Stimulated activated CD8-positive, alpha-beta memory T cell treated with anti-CD3 and anti-CD28 coated beads, Interleukin-4, amount 100 ng/mL, for 48 hours (primary cell): ENCODE results near the gene ERG.

Experiments
- DNase-seq: peaks from one replicate; pipeline ENCODE4 v3.0.0-alpha.2; 2020

The ERG gene

DNA sequence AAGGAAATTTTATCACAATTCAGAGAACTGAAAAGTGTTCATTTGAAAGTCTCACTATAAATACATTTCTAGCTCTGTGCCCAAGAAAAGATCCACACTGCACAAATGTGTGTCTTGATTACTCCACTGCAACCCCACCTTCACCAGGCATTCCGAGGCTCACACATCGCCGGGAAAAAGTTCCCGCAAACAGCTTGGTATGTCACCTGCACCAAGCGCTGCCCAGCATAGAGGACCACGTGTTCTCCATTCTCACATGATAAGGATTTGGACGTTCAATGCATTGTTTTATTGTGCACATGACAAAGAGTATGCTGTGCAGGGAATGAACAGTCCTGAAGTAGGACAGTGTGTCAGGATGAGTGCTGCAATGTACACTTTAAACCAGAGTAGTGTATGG, 70.1 kb downstream of the ERG start:
- no peak for DNase-seq

GRCh38 chr21:38424305-38425019, 73.8 kb downstream of the ERG start:
- DNase-seq: no peak

GRCh38 chr21:38422082-38422481, 76.2 kb downstream of the ERG start:
- no peak for DNase-seq

DNA sequence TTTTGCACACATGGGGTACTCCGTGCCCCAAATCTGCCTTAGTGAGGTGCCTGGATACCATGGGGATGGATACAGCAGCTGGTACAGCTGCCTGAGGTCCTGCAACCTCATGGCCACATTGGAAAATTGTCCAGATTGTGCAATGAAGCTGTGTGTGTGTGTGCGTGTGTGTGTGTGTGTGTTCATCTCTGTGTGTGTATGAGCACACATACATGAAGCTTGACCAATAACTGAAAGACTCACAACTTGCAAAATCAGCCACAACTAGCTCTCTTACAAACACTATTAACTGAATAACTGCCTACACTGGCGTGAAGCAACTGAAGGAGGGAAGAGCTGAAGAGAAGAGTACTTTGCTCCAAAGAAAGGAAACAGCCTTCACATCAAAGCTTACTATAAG, 78.1 kb downstream of the ERG start:
- DNase-seq: no peak

DNA sequence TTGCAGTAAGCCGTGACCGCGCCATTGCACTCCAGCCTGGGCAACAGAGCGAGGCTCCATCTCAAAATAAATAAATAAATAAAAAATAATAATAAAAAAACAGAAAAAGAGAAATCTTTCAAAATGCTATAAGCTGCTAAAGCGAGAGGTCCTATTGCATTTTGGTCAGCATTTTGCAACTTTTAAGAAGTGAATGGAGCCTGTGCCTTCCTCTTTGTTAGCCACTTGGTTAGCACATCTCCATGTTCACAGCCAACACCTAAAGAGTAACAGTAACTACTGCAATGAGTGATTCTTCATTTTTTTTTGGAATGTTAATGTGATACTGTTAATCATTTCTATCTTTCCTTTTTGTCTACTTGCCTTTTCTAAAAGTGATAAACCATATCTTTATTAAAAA, 80.6 kb downstream of the ERG start:
- DNase-seq: no peak

- no peak for DNase-seq
Observed at GRCh38 chr21:38416791-38417190, 81.5 kb downstream of the ERG start.

- no peak for DNase-seq
Observed at GRCh38 chr21:38413958-38414548, 84.2 kb downstream of the ERG start.

- no peak for DNase-seq
Observed at GRCh38 chr21:38410466-38410865, 87.8 kb downstream of the ERG start.

DNA sequence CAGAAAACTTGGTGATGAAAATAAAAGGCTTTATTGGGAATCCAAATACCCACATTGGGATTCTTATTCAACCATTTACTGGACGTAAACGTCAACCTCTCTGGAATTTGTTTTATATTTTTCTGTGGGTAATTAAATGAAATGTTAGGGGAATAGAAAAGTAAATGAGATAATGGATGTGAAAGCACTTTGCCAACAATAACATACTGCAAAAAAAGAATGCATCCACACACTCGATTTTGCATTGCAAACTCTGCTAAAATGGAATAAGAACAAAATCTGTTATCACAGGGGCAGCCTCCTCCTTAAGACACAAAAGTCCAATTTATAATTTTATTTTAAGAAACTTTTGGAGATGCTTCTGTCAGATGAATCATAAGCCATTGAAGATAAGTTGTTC, 88.4 kb downstream of the ERG start:
- no peak for DNase-seq

DNA sequence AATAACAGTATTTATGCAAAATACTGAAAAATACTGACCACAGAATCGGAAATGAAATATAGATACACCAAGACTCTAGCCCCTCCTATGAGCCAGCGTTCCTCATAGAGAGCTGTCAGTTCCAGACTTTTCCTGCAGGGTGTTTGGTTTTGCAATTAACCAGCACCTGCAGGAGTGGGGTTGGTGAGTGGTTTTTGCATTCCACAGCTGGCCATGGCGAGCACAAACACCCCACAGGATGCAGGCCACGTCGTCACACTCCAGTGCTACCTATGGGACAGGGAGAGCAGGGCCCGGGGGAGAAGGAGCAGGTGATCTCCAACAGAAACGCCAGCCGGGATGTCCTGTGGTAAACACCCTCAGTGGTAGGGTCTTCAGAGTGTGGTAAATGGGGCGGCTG, 94.1 kb downstream of the ERG start:
- no peak for DNase-seq

GRCh38 chr21:38402795-38403194, 95.5 kb downstream of the ERG start:
- no peak for DNase-seq

DNA sequence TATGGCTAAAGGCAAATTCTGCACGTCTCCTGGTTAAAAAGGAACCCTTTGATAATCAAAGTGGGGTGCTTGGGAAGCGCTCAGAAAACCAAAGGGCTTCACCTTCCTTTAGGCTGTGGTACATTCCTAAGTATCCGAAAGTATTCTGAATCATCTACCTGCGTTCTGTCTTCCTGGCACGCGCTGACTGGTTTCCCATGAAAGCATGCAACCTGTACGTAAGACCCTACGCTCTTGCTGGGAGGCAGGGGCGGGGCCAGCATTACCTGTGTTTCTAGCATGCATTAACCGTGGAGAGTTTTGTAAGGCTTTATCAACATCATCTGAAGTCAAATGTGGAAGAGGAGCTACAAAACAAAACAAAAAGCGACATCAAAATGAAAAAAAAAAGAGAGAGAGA, 96.0 kb downstream of the ERG start:
- DNase-seq: no peak

DNA sequence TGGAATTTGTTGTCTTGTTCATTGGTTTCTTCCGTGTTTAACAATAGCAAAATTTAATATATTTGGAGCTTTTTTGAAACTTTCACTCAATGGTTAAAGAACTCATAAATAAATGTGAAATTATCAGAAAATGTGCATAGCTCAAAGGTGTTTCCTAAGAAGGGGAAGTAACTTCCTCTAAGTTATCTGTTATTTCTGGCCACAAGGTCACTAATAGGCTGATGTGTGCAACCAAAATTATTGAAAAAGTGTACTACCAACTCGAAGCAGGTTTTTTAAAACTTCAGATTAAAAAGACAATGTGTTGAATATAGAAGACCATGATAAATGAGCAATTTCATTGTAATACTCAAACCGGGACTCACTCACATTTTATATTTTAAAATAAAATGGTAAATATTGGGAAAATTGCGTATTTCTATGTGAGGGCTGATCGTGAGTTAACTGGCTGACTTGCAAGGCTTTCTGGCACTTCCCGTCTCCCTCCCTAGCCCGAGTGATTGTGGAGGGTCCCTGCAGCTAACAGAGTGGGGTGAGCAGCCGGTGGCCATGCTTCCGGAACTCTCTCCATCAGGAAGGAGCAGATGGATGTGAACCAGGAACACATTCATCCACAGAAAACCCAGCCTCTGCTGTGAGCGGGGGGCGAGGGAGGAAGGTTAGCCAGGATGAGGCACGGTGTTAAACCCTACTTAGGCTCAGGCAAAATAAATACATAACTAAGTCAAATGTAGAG, 96.9 kb downstream of the ERG start:
- DNase-seq: no peak

- no peak for DNase-seq
Observed at GRCh38 chr21:38400195-38400919, 97.9 kb downstream of the ERG start.

DNA sequence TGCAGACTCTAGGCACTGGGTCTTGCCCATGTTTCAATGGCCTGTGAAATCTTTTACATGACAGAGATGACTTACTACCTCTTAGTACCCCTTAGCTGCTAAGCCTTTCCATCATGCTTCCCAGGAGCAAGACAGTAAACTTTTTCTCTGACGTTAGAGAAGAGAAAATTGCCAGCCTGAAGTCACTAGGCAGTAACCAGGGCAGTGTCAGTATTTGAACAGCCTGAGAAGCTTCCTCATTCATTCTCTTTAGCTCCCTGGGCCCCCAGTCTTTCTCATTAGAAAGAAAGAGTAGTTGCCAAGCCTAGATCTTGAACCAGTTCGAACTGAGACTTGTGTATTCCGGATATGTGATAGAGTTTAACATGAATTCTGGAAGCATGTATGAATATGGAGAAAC, 99.2 kb downstream of the ERG start:
- no peak for DNase-seq

GRCh38 chr21:38396325-38396724, 102.0 kb downstream of the ERG start:
- DNase-seq: no peak

GRCh38 chr21:38395581-38395980, 102.7 kb downstream of the ERG start:
- DNase-seq: no peak

- DNase-seq: no peak
Observed at GRCh38 chr21:38392661-38393060, 105.6 kb downstream of the ERG start.

DNA sequence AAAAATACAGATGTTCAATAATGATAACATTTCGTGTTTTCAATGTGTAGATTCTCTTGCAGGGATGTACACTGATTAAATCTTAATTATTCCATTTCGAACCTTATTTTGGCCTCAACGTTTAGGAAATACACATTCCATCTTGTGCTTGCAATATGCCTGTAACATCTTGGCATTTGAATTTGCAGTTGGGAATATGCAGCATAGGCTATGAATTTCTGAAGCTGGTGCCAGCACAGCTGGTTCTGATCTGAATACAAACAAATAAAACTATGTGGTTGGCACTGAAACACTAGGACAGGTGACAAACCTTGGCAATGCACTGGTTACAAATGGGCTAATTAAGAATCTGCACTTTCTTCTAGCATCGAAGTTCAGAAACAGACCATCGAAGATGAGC, 108.4 kb downstream of the ERG start:
- no peak for DNase-seq

- no peak for DNase-seq
Observed at GRCh38 chr21:38389354-38389676, 109.0 kb downstream of the ERG start.

DNA sequence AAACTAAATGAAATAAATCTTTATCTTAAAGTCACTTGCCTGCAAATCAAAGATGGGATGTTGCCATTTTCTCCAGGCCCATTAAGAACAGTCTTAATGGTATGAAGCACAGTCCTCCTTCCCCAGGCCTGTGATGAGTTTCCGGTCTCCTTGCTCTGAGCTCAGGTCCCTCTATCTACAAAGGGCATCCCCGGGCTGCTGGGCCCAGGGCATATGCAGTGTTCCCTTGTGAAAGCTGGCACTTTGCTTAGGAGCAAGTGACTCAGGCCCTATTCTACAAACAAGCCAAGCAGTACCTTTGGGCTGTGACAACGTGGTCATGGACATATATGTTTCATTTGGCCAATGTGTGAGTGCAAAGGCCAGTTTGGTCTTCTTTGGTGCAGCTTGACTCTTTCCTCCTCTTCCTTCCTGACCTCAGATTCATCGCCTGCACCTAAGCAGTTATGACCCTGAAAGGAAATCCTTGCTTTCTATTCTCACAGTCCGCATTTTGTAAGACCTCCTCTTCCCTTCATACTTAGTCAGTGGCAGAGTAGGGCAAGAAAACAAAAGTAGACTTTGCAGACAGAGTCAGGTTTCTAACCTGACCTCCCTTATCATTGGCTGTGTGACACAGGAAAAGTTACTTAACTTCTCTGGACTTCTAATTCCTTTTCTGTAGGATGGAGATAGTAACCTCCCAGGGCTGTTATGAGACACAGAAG, 109.5 kb downstream of the ERG start:
- no peak for DNase-seq

DNA sequence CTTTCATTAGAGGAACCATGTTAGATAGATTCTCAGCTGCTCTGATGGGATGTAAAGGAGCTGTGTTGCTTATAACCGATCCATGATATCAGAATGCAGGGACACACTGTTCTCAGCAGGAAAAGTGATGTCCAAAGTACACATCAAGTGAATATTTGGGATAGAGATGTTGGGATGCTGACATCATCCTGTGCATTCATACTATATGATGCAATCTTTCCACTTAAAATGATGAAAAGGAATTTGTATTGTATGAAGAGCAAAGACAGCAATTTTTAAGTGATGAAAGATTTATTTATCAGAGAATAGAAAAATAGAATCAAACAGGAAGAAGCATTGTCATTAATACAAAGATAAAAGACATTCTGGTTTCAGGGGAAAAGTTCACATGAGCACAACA, 110.1 kb downstream of the ERG start:
- DNase-seq: no peak

DNA sequence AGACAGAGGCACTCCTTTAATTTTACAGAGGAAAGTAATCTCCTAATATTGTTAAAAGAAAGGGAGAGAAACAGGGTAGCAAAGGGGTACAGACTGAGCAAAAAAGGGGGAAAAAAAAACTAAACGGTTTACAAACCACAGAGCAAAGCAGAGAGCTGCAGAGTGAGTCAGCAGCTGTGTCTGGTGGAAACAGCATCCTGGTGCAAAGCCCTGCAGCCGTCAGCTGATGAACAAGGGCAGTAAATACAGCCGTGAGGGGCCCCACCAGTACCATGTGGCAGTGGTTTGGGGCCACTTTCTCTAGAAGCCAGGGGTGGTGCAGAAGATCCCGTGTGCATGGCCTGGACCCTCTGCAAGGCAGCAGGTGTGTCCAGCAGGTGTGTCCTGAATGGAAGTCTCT, 111.3 kb downstream of the ERG start:
- no peak for DNase-seq
